HFFc6 (cell line): ENCODE results near the gene P4HTM. TPM values are rescaled to one million over a fixed set of nuclear protein-coding genes. Genes with fewer than 3 reads are reported as not detected.
A peak's percentile ranks its signal among the peaks of the same experiment; 100 is the strongest.

Source experiments
- DNase-seq: peaks from one replicate; pipeline ENCODE4 v3.0.0-alpha.2; 2018
- H3K27ac Mint-ChIP-seq: 2 replicates; pipeline ENCODE4 v1.8.0; 2020; ENCODE audit warnings: mild to moderate bottlenecking, mixed read lengths
- H3K27me3 Mint-ChIP-seq: 2 replicates; pipeline ENCODE4 v1.8.0; 2021; ENCODE audit warnings: mild to moderate bottlenecking, moderate library complexity, mixed read lengths; ENCODE audit not compliant: insufficient read depth
- H3K36me3 Mint-ChIP-seq: 2 replicates; pipeline ENCODE4 v1.8.0; 2021; ENCODE audit warnings: low read depth, mixed read lengths
- H3K4me1 Mint-ChIP-seq: 2 replicates; pipeline ENCODE4 v1.8.0; 2020; ENCODE audit warnings: low read depth, mixed read lengths
- H3K4me3 Mint-ChIP-seq: 2 replicates; pipeline ENCODE4 v1.8.0; 2020; ENCODE audit warnings: mild to moderate bottlenecking, moderate library complexity, mixed read lengths
- H3K9me3 Mint-ChIP-seq: 2 replicates; pipeline ENCODE4 v1.8.0; 2020; ENCODE audit warnings: mild to moderate bottlenecking, mixed read lengths
- CTCF ChIP-seq: fragments of 200-600 bp; sonication (generic); IDR thresholded peaks from 2 replicates; pipeline ENCODE4 v1.5.0; 2021; ENCODE audit warnings: antibody characterized with exemption, mild to moderate bottlenecking
- total RNA-seq, 6 experiments: library from RNA; stranded (reverse); fragmentation: NEBNext Ultra II Directional; extraction: Animal tissue kit (Norgen Biotek cat#: 25700); gene quantifications; 2 replicates in 1 of 6; 3 replicates in 5 of 6; pipeline ENCODE4 v1.2.3, GENCODE V29; 2021

P4HTM gene
- total RNA-seq, 6 experiments from 2014 or later: 29.1 to 41.4 (median 31.6) TPM

- Mint-ChIP-seq H3K4me1 (peaks cover 49% of the 10 kb centered on the region), H3K9me3 (no peaks in the 10 kb centered on the region), H3K27me3 (peaks cover 2% of the 10 kb centered on the region), H3K36me3 (peaks cover 37% of the 10 kb centered on the region), H3K4me3 (peak overlapping the region; percentile 94), H3K27ac (peak overlapping the region; percentile 95)
- TF ChIP-seq CTCF: no peak
- DNase-seq: no peak
These were observed 29.9 kb downstream of the P4HTM start for GRCh38 chr3:49019941-49020329.

DNA sequence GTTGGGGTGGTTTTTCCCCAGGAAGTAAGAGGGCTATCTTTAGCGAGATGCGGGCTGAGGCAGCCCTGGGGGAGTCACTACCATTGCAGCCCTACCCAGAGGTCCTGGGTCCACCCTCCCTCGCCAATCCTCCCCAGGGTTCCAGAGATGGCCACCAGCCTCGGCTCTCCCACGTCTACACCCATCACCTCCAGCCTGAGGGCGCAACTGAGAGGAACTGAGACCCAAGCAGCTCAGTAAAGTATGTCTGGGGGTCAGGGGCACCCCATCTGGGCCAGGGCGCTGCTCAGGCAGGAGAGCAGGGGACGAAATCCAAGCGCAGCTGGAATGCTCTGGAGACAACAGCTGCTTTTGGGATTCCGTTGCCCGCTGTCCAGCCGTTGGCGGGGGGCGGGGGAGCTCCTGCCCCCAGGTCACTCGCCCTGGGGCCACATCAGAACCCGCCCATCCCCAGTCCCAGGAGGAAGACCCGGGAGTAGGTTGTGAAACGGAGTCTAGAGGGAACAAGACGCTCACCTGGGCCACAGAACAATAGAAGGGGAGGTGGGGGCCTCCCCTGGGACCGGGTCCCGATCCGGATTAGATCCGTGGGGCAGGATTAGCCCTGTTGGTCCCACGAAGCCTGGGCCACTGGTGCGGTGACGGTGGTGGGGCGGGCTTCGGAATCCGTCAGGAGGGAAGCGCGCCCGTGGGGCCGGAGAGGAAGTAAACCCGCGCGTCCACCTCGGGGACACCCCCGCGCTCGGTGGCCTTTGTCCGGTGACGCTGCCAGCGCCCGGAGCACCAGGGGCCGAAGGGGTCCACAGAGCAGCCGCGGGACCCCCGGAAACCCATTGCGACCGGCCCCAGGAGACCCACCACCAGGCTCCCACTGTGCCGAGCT is 30.5 kb downstream of the P4HTM start:
- no peak for DNase-seq
- Mint-ChIP-seq H3K4me3 (peak overlapping the region; percentile 94), H3K27ac (peak overlapping the region; percentile 95), H3K4me1 (peaks cover 52% of the 10 kb centered on the region), H3K27me3 (peaks cover 5% of the 10 kb centered on the region), H3K9me3 (no peaks in the 10 kb centered on the region), H3K36me3 (peaks cover 34% of the 10 kb centered on the region)
- no peak for TF ChIP-seq CTCF

GRCh38 chr3:49021213-49021812 is 31.3 kb downstream of the P4HTM start:
- Mint-ChIP-seq H3K9me3 (no peaks in the 10 kb centered on the region), H3K36me3 (peaks cover 35% of the 10 kb centered on the region), H3K4me1 (peaks cover 49% of the 10 kb centered on the region), H3K4me3 (peak overlapping the region; percentile 94), H3K27me3 (peaks cover 8% of the 10 kb centered on the region), H3K27ac (peak overlapping the region; percentile 95)
- no peak for TF ChIP-seq CTCF
- peak; percentile 97 for DNase-seq

- Mint-ChIP-seq H3K9me3 (no peaks in the 10 kb centered on the region), H3K36me3 (peaks cover 41% of the 10 kb centered on the region), H3K27ac (peak within 1 kb of the TSS; percentile 95), H3K4me3 (peak within 1 kb of the TSS; percentile 94), H3K4me1 (peaks cover 51% of the 10 kb centered on the region), H3K27me3 (peaks cover 8% of the 10 kb centered on the region)
- peak; percentile 91 for DNase-seq
- peak; percentile 97 for TF ChIP-seq CTCF
These were observed 32.0 kb downstream of the P4HTM start, which contains the start of gene NDUFAF3 for GRCh38 chr3:49021813-49022687. NDUFAF3 (plus strand) TSS chr3:49022121; CDS start chr3:49022145, 24 bp downstream.

DNA sequence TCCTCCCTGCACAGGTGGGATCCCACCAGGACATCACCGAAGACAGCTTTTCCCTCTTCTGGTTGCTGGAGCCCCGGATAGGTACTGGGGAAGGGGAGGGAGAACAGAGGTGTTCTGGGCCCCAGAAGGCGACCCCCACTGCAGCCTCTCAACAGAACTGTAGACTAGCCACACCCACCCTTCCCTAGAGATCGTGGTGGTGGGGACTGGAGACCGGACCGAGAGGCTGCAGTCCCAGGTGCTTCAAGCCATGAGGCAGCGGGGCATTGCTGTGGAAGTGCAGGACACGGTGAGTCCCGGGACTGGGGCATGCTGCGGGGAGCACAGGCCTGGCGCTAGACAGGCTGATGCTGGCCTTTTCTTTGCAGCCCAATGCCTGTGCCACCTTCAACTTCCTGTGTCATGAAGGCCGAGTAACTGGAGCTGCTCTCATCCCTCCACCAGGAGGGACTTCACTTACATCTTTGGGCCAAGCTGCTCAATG is 32.7 kb downstream of the P4HTM start:
- Mint-ChIP-seq H3K9me3 (no peaks in the 10 kb centered on the region), H3K27me3 (peaks cover 10% of the 10 kb centered on the region), H3K36me3 (peaks cover 48% of the 10 kb centered on the region), H3K4me3 (peak overlapping the region; percentile 94), H3K27ac (peak overlapping the region; percentile 95), H3K4me1 (peaks cover 54% of the 10 kb centered on the region)
- TF ChIP-seq CTCF: no peak
- no peak for DNase-seq
